ENCODE measurements around the gene BRPF3. TPM values are rescaled to one million over a fixed set of nuclear protein-coding genes. Genes with fewer than 3 reads are reported as not detected.

BRPF3 gene
- total and polyA plus RNA-seq, 2 donors (not counting 3 experiments of a cell fraction or from before 2014, with no cell fraction given), result 30.5 to 35.7 TPM

DNA sequence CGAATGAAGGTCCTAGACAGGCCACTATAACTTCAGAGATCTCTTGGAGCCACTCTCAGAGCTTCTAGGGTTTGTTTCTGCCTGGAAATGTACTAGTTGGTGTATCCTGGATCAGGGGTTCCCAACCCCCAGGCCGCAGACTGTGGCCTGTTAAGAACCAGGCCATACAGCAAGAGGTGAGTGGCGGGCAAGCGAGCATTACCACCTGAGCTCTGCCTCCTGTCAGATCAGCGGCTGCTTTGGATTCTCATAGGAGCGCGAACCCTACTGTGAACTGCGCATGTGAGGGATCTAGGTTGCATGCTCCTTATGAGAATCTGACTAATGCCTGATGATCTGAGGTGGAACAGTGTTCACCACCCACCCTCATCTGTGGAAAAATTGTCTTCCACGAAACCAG lies 2.4 kb downstream of the BRPF3 start:
- intact Hi-C loops (cut with micrococcal nuclease), result no loop called here
- FAIRE-seq, result no peak

More for the DNA sequence above, 2.4 kb downstream of the BRPF3 start:
- ChIA-PET POLR2A (no interaction called here), CTCF (no interaction called here)
- Histone ChIP-seq H3K27me3 (ENCODE audit: control insufficient read depth in 2 of 2, insufficient read depth in 2 of 2, low read length in 2 of 2) (no peaks in the 10 kb centered on the region), H3K4me3 (replicated peaks in 1 of 3; ENCODE audit: insufficient read depth in 1 of 3, low read depth in 1 of 3, low read length in 3 of 3) (no peak overlapping the region), H3K79me2 (ENCODE audit: control insufficient read depth, insufficient read depth, low read length) (peaks cover 57% of the 10 kb centered on the region), H3K4me1 (ENCODE audit: control insufficient read depth, extremely low read depth, insufficient read depth, low read length) (peaks cover 12% of the 10 kb centered on the region), H3K36me3 (ENCODE audit: control insufficient read depth in 2 of 2, extremely low read depth in 1 of 2, insufficient read depth in 2 of 2, low read length in 2 of 2) (peaks cover 7 to 29% of the 10 kb centered on the region in 2 experiments), H3K9me1 (replicated peaks; ENCODE audit: control insufficient read depth, extremely low read depth, insufficient read depth, low read length) (no peaks in the 10 kb centered on the region), H3K27ac (ENCODE audit: insufficient read depth, low read depth, low read length) (no peak overlapping the region), H3K4me2 (ENCODE audit: insufficient read depth, low read length) (no peak overlapping the region), H3K9me3 (replicated peaks; ENCODE audit: control insufficient read depth, insufficient read depth, low read length) (no peaks in the 10 kb centered on the region), H2AFZ (ENCODE audit: low read depth, low read length) (no peak overlapping the region), H4K20me1 (replicated peaks; ENCODE audit: control insufficient read depth, extremely low read depth, insufficient read depth, low read length) (peaks cover 3% of the 10 kb centered on the region), H3K9ac (replicated peaks; ENCODE audit: extremely low read depth, insufficient read depth, low read length) (no peak overlapping the region)
- TF ChIP-seq CTCF (IDR thresholded peaks at IDR 0.05; ENCODE audit: extremely low read depth in 1 of 2, insufficient read depth in 1 of 2, low read depth in 1 of 2, low read length in 2 of 2), result no peak
- no peak for TF ChIP-seq GATA2 (IDR thresholded peaks at IDR 0.05; ENCODE audit: insufficient read depth, insufficient read length, low read depth, low read length)
- no peak for TF ChIP-seq FOS (IDR thresholded peaks at IDR 0.05; ENCODE audit: borderline replicate concordance, insufficient read depth, low read length)
- TF ChIP-seq POLR2A (IDR thresholded peaks at IDR 0.05; ENCODE audit: low read depth, low read length), result no peak
- TF ChIP-seq MYC (IDR thresholded peaks at IDR 0.05; ENCODE audit: low read depth, low read length), result no peak
- no peak for TF ChIP-seq POLR2AphosphoS5 (IDR thresholded peaks at IDR 0.05; ENCODE audit: insufficient read depth, low read depth, low read length)
- TF ChIP-seq EZH2 (IDR thresholded peaks at IDR 0.05; ENCODE audit: borderline replicate concordance, low read depth, low read length, severe bottlenecking), result no peak
- TF ChIP-seq, protein P1, sequence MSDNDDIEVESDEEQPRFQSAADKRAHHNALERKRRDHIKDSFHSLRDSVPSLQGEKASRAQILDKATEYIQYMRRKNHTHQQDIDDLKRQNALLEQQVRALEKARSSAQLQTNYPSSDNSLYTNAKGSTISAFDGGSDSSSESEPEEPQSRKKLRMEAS (IDR thresholded peaks at IDR 0.05; ENCODE audit: insufficient read depth, insufficient read length), result no peak
- no peak for TF ChIP-seq JUN (IDR thresholded peaks at IDR 0.05; ENCODE audit: borderline replicate concordance, insufficient read depth, insufficient read length, low read depth)
- DNase-seq (ENCODE audit: low read depth, low spot score), result no peak
- dilution Hi-C loops (cut with MboI; ENCODE audit: extremely low pct_ligation_motif_present, low sequenced_read_pairs), result no loop called here
- no TSS peak for BruUV-seq (replicated peaks)

All from endothelial cell of umbilical vein (primary cell).